ENCODE data around the gene RENBP.
"Not testable (repeated sequence)": the region's sequence is repeated elsewhere in the genome, so short reads cannot be mapped to it uniquely, and the experiment has no call there.

The RENBP gene

DNA sequence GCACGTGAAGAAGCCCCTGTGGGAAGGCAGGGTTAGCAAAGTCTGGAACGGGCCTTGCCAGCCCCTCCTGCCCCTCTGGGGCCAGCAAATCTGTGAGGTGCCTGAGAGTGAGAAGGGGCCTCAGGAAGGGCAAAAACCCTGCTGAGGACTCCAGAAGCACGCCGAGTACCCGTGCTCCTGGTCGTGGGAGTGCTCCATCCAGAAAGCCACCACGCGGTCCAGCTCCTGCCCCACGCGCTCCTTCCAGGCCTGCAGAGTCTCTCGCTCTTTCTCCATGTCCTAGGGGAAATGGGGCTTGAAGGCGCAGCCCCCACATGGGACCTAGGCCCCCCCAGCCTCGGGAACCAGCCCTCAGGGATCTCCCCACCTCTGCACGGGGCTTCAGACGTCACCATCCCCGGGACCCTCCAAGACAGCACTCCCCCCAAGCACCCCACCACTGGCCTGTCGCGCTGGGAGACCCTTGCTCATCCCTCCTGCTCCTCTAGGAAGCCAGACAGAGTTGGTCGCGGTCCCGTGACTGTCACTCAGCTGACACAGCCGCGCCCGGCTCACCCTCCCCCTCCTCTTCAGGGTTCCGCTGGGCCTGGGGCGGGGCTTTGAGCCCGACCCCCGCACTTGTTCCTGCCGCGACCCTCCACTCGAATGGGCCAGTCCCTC, at the start of gene RENBP:
Gene RENBP (minus strand): TSS at position 504 of the 660 bp plus-strand sequence. CDS start 33 bp downstream, at position 471.
- no peak for DNase-seq (ENCODE audit: low read depth in 2 of 2)

- no peak for DNase-seq (ENCODE audit: low read depth in 2 of 2)
Observed at GRCh38 chrX:153993978-153994377, 49.5 kb upstream of the RENBP start.

DNA sequence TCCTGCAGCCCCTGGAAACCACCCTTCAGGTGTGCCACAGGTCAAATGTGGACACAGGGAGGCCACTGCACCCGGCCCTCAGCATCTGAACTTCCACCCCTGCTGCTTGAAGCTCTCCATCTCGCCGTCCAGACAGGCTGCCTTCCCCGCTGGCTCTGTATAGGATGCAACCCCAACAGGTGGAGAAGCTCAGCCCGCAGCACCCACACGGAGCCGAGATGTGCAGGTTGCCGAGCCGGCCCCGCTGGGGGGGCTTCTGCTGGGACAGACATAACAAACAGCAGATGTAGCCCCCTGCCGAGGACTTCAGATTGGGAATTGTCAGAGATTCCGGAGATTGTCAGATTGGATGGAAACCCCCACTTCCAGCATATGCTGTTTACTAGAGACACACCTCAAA, 48.6 kb upstream of the RENBP start:
- DNase-seq (ENCODE audit: low read depth in 2 of 2) = no peak

GRCh38 chrX:153992180-153992579, 47.7 kb upstream of the RENBP start:
- DNase-seq (ENCODE audit: low read depth in 2 of 2) = no peak

DNA sequence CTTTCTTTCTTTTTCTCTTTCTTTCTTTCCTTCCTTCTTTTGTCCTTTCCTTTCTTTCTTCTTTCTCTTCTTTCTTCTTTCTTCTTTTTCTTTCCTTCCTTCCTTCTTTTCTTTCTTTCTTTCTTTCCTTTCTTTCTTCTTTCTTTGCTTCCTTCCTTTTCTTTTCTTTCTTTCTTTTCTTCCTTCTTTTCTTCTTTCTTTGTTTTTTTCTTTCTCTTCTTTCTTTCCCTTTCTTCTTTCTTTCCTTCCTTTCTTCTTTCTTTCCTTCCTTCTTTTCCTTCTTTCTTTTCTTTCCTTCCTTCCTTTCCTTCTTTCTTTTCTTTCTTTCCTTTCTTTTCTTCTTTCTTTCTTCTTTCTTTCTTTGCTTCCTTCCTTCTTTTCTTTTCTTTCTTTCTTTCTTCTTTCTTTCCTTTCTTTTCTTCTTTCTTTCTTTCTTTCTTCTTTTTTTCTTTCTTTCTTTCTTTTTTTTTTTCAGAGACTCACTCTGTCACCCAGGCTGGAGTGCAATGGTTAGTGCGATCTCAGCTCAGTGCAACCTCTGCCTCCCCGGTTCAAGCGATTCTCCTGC, 46.7 kb upstream of the RENBP start:
- DNase-seq (ENCODE audit: low read depth in 2 of 2) = no peak

DNA sequence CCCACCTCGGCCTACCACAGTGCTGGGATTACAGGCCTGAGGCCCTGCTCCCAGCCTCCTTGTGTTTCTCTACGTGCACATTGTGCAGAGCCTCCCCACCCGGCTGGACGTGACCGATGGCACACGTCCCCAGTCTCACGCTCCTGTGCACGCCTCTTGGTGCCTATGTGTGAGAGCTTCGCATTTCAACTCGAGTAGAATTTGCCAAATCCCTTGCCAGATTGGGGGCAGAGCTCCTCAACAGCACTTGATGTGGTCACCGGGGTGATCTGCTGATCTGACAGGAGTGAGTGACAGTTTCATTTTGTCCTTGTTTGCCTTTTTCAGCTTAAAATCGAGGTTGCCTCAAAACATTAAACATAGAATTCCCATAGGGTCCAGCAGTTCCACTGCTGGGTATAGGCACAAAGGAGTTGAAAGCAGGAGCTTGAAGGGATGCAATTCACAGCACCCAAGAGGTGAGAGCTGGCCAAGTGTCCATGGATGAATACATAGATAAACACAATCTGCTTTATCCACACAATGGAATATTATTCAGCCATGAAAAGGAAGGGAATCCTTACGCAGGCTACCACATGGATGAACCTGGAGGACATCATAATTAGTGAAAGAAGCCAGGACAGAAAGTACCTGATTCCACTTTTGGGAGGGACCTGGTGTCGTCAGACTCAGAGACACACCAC, 45.7 kb upstream of the RENBP start:
- DNase-seq (ENCODE audit: low read depth in 2 of 2) = no peak

DNA sequence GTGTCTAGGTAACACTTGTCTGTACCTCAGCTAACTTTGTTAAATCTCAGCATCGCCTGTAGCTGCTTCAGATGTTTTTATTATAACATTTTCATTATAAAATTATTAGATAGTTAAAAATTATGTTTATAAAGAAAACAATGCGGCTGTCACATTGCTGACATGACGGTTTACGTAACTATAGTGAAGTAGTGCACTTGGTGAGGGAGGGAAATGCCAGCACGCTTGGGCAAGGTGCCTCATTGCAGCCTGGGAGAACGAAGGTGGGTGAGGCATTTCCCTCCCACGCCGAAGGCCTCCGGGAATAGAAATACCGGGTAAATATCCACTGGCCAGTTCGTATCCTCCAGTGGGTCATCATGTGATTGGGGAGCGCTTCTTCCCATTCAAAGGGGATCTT, 44.0 kb upstream of the RENBP start:
- no peak for DNase-seq (ENCODE audit: low read depth in 2 of 2)

- no peak for DNase-seq (ENCODE audit: low read depth in 2 of 2)
Observed at GRCh38 chrX:153984351-153985178, 40.1 kb upstream of the RENBP start.

DNA sequence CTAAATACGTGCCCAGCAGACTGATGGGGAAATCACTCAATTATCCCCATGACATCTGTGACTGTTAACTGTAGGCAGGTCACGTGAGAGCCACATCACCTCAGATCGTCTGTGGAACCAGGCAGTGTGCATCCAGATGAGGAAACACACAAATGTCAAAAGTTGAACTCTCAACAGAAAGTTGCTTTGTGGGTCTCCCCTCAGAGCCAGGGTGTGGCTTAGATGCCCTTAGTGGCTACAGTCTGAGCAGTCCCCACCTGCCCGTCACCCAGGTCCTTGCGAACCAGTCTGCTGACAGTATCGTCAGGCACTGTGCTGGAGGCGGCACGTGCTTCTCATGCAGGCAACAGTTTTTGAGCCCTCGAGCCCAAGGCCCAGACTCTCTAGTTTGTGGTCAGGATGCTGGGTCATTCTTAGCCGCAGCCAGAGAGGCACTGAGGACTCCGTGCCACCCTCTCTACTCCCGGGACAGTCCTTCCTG, 38.9 kb upstream of the RENBP start:
- DNase-seq (ENCODE audit: low read depth in 2 of 2) = no peak

DNA sequence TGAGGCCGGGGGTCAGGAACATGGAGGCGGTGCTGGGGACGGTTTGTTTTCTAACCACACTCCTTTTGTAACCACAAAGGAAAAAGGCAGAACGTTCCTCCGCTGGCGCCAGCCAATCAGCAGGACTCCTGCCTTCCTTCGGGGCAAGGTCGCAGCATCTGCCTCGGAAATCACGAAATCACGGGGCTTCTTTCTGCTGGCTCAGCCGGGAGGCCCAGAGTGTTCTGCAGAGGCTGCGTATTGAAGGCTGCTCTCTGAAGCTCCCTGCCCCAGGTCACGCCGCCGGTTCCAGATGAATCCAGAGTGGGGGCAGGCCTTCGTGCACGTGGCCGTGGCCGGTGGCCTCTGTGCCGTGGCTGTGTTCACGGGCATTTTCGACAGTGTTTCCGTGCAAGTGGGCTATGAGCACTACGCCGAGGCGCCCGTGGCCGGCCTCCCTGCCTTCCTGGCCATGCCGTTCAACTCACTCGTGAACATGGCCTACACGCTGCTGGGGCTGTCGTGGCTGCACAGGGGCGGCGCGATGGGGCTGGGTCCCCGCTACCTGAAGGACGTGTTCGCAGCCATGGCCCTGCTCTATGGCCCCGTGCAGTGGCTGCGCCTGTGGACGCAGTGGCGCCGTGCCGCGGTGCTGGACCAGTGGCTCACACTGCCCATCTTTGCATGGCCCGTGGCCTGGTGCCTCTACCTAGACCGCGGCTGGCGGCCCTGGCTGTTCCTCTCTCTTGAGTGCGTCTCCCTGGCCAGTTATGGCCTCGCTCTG, 37.5 kb upstream of the RENBP start:
- no peak for DNase-seq (ENCODE audit: low read depth in 2 of 2)

DNA sequence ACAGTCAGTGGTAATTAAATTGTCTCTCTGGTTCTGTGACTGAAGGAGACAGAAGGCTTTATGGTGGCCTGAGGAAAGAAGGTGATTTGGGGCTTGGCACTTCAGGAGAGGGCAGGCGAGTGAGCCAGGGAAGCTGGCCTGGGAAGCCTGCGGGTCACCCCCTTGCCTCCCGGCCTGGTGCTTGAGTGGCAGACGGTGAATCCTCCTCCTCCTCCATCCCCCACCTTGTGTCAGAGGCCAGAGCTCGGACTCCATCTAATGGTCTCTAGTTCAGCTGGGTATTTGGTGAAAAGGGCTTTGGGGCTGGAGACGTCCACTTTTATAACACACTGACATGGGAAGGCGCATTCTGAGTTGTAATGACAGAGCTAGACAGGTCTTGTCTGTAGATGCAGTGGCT, 36.8 kb upstream of the RENBP start:
- no peak for DNase-seq (ENCODE audit: low read depth in 2 of 2)

DNA sequence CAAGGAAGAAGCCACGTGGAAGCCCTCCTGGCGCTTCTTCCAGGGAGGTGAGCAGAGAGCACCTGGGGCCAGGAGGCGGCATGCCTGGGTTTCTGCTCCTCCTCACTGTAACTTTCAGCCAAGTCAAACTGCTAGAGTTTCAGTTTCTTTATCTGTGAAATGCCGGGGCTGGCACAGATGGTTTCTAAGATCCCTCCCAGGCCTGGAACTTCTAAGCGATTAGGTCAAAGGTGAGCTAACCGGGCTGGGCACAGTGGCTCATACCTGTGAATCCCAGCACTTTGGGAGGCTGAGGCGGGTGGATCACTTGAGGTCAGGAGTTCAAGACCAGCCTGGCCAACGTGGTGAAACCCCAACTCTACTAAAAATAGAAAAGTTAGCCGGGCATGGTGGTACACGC, 36.0 kb upstream of the RENBP start:
- not testable (repeated sequence) for DNase-seq (ENCODE audit: low read depth in 2 of 2)

GRCh38 chrX:153974726-153975286, 30.4 kb upstream of the RENBP start:
- DNase-seq (ENCODE audit: low read depth in 2 of 2) = no peak

GRCh38 chrX:153974003-153974725, 29.7 kb upstream of the RENBP start:
- DNase-seq (ENCODE audit: low read depth in 2 of 2) = no peak

- no peak for DNase-seq (ENCODE audit: low read depth in 2 of 2)
Observed at GRCh38 chrX:153973127-153974002, 28.9 kb upstream of the RENBP start.

DNA sequence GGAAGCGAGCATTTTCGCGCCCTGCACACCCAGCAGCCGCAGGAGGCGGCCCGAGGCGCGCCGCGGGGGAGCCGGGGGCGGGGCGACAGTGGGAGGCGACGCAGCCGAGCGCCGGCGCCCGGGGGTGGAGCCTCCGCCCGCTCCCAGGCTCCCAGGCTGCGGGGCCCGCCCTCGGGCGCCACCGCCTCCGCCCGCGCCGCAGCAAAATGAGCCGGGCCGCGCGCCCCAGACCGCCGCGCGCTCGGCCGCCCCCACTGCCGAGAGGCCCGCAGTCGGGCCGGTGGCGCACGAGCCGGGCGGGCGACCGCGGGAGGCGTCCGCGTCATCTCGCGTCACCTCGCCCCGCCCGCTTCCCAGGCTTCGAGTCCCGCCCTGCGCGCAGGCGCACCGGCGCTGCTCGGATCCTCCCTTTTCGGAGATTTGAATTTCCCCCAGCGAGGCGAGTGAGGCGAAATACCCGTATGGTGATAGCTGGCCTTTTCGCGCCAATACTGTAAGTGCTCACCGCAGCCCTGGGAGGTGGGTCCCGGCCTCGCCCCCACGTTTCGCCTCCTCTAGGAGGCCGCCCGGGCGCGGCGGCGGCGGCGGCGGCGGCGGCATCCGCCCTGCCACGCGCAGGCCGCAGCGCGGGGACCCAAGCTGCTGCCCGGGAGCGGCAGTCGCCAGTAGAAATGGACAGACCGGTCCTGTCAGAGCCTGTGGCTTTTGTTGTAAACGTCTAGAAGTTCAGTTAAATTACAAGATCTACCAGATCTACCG, 28.1 kb upstream of the RENBP start, which contains the start of gene TMEM187:
Gene TMEM187 (plus strand): TSS at position 387 of the 759 bp plus-strand sequence. CDS start 9,309 bp downstream, outside the sequence.
- DNase-seq (ENCODE audit: low read depth in 2 of 2) = peak; percentile 67 to 69

DNA sequence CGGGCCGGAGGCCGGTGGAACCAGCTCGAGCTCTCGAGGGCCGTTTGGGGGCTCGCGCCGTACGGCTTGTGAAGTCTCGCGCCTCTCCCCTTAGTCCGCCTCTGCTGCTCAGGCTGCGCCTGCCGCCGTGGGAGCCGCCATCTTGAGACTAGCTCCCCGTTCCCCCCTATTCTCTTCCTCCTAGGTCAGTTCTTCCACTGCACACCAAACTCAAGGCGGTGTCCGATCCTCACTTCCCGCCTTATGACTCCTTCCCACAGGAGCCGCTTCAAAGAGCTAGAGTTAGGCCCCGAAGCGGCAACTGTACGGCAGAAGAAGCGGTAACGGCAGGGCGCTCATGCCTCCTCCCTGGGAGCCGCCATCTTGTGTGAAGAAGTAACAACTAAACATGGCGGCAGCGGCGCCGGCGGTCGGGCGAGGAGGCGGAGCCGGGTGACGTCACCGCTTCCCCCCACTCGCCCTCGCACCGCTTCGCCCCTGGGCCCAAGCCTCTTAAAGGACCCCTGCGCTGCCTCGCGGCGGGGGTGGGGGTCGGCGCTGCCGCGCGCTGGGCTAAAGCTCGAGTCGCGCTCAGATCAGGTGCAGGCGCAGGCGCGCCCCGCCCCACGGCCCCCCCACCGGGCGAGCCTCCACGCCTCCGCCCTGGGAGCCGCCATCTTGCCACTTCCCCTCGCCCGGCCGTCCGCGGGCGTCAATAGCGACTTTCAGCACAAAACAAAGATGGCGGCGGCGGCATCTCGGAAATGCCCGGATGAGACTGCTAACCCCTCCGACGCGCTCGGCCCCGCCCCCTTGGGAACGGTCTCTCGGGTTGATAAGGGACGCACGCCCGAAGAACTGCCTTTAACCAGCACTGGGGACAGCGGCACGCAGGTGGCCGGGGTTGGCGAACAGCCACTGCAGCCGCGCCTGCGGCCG, 27.3 kb upstream of the RENBP start, which contains the start of gene HCFC1:
Gene HCFC1 (minus strand): TSS at position 369 of the 918 bp plus-strand sequence. CDS start 978 bp downstream, outside the sequence.
- peak; percentile 79 to 80 for DNase-seq (ENCODE audit: low read depth in 2 of 2)

Data from fibroblast of skin of left biceps (primary cell).